ENCODE results near the gene IL17B.

DNA sequence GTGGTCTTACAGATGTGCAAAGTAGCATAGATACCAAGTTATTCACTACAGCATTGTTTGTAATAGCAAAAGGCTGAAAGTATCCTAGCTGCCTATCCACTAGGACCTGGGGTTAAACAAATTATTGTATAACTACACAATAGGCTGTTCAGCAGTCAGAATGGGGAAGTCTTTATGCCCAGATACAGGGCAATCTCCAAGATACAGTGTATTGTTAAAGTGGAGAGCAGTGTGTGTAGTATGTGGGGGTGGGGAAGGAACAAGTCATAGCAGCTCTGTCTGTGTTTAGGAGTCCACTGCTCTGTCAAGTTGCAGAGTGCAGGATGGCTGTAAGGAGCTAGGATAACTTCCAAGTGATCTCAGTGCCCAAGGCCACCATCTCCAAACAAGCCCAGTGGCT, 15.7 kb downstream of the IL17B start:
- TF ChIP-seq, protein P1, sequence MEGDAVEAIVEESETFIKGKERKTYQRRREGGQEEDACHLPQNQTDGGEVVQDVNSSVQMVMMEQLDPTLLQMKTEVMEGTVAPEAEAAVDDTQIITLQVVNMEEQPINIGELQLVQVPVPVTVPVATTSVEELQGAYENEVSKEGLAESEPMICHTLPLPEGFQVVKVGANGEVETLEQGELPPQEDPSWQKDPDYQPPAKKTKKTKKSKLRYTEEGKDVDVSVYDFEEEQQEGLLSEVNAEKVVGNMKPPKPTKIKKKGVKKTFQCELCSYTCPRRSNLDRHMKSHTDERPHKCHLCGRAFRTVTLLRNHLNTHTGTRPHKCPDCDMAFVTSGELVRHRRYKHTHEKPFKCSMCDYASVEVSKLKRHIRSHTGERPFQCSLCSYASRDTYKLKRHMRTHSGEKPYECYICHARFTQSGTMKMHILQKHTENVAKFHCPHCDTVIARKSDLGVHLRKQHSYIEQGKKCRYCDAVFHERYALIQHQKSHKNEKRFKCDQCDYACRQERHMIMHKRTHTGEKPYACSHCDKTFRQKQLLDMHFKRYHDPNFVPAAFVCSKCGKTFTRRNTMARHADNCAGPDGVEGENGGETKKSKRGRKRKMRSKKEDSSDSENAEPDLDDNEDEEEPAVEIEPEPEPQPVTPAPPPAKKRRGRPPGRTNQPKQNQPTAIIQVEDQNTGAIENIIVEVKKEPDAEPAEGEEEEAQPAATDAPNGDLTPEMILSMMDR (IDR thresholded peaks at IDR 0.05): no peak
- TF ChIP-seq POLR2A (IDR thresholded peaks at IDR 0.05): no peak

Measured in heart left ventricle (tissue), 13 donors.